ENCODE measurements around the gene CCDC88C.

DNA sequence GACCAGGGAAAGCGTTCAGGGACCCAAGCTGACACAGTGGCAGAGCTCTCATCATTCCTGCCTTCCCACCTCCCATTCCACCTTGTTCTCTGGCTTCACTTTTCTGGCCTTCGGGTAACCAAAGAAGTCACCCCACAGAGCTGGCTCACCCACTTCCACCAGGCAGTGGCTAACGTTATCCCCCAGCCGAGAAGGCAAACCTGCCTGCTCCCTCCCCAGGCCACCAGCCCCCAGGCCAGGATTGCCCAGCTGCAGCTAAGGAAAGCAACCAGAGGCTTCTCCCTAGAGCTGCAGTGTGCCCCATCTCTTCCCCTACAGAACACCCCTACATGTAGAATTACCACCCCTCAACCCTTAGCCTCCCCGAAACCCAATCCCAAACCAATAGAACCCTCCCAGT lies 22.2 kb downstream of the CCDC88C start:
- no peak for TF ChIP-seq POLR2A (IDR thresholded peaks at IDR 0.05)
- TF ChIP-seq, protein P1, sequence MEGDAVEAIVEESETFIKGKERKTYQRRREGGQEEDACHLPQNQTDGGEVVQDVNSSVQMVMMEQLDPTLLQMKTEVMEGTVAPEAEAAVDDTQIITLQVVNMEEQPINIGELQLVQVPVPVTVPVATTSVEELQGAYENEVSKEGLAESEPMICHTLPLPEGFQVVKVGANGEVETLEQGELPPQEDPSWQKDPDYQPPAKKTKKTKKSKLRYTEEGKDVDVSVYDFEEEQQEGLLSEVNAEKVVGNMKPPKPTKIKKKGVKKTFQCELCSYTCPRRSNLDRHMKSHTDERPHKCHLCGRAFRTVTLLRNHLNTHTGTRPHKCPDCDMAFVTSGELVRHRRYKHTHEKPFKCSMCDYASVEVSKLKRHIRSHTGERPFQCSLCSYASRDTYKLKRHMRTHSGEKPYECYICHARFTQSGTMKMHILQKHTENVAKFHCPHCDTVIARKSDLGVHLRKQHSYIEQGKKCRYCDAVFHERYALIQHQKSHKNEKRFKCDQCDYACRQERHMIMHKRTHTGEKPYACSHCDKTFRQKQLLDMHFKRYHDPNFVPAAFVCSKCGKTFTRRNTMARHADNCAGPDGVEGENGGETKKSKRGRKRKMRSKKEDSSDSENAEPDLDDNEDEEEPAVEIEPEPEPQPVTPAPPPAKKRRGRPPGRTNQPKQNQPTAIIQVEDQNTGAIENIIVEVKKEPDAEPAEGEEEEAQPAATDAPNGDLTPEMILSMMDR (IDR thresholded peaks at IDR 0.05) = no peak
